Measurements from ENCODE around the gene TIMP2. TPM values are rescaled to one million over a fixed set of nuclear protein-coding genes. Genes with fewer than 3 reads are reported as not detected.

TIMP2 gene
- total RNA-seq, 1 experiment from 2014 or later: 64.8 TPM

GRCh38 chr17:78875363-78876093, 49.7 kb downstream of the TIMP2 start:
- Histone ChIP-seq H3K9ac (ENCODE audit: low read length) (peak overlapping the region; percentile 54), H3K4me1 (ENCODE audit: control insufficient read depth in 1 of 2, insufficient read depth in 2 of 2, low read length in 2 of 2) (peaks cover 15 to 60% of the 10 kb centered on the region in 2 experiments), H3K9me2 (ENCODE audit: insufficient read depth) (no peaks in the 10 kb centered on the region), H4K20me1 (ENCODE audit: insufficient read depth) (no peaks in the 10 kb centered on the region), H3K27ac (ENCODE audit: low read depth, low read length) (peak overlapping the region; percentile 15; the same call in 1 of the 2 replicates), H3K36me3 (ENCODE audit: control insufficient read depth in 1 of 2, insufficient read depth in 2 of 2, low read length in 2 of 2) (peaks cover 0 to 5% of the 10 kb centered on the region in 2 experiments; a peak in 1 of 4 replicates), H3K9me3 (ENCODE audit: control insufficient read depth in 1 of 2, insufficient read depth in 1 of 2, low read depth in 1 of 2, low read length in 2 of 2) (no peaks in the 10 kb centered on the region), H3K79me2 (ENCODE audit: insufficient read depth, low read length) (no peaks in the 10 kb centered on the region; the same call in 1 of the 2 replicates), H3K4me2 (ENCODE audit: low read length) (peak overlapping the region; percentile 62), H3K4me3 (replicated peaks in 1 of 2; ENCODE audit: low read depth in 1 of 2, low read length in 2 of 2) (peak overlapping the region in 1 of 2 experiments; percentile 13; a peak in 1 of 4 replicates), H3K27me3 (ENCODE audit: insufficient read depth, low read length) (no peaks in the 10 kb centered on the region), H2AFZ (ENCODE audit: low read depth, low read length, poor library complexity, severe bottlenecking) (no peak overlapping the region)
- peak; percentile 69 for ATAC-seq
- CTCF ChIA-PET: interaction anchor here (1.1 to 6.0 kb wide), 2 partner anchors 8 to 9 kb away, joined by 3 to 55 read pairs; no protein-coding TSS in a partner anchor
- TF ChIP-seq FOSL1 (IDR thresholded peaks at IDR 0.05; ENCODE audit: low read depth): no peak
- no peak for TF ChIP-seq EZH2 (IDR thresholded peaks at IDR 0.05)
- TF ChIP-seq ZBTB33 (IDR thresholded peaks at IDR 0.05; ENCODE audit: extremely low read depth, insufficient replicate concordance, low read length): no peak
- TF ChIP-seq ZFX (IDR thresholded peaks at IDR 0.05): no peak
- TF ChIP-seq EZH2phosphoT487 (IDR thresholded peaks at IDR 0.05; ENCODE audit: borderline replicate concordance): no peak
- TF ChIP-seq TCF7L2 (IDR thresholded peaks at IDR 0.05; ENCODE audit: borderline replicate concordance, extremely low read depth, insufficient read depth, insufficient read length): no peak
- TF ChIP-seq CEBPB (IDR thresholded peaks at IDR 0.05; ENCODE audit: low read depth): no peak
- TF ChIP-seq CBX3 (IDR thresholded peaks at IDR 0.05; ENCODE audit: low read depth): no peak
- no peak for TF ChIP-seq ZNF274 (IDR thresholded peaks at IDR 0.05; ENCODE audit: low read depth, low read length)
- TF ChIP-seq POLR2A (IDR thresholded peaks at IDR 0.05; ENCODE audit: borderline replicate concordance, extremely low read depth, insufficient read depth, insufficient read length): no peak
- no peak for TF ChIP-seq RAD21 (IDR thresholded peaks at IDR 0.05; ENCODE audit: low read depth)
- RAD21 ChIA-PET (ENCODE audit: low non-redundant PET in 1 of 2, low total read pairs in 2 of 2, uncharacterized antibody in 2 of 2, unreplicated experiment in 2 of 2): interaction anchor here (0.6 to 1.9 kb wide), 3 partner anchors 10 to 165 kb away, joined by 3 to 6 read pairs (median 4); no protein-coding TSS in a partner anchor
- POLR2A ChIA-PET: no interaction called here
- no TSS peak for BruUV-seq (replicated peaks)
- no peak for DNase-seq (ENCODE audit: low read depth, low spot score)
- intact Hi-C loops (cut with micrococcal nuclease): no loop called here

All from HCT116 (cell line).